Liver (tissue), 3 donors: ENCODE measurements around the gene FBXO33.

Experiments
- GABPA ChIP-seq, 2 donors: IDR thresholded peaks in 1 of 2; conservative IDR thresholded peaks in 1 of 2; 2 replicates each; pipeline ENCODE4 v1.6.1; 2016; ENCODE audit warnings: antibody characterized with exemption in 2 of 2, mild to moderate bottlenecking in 1 of 2, moderate library complexity in 1 of 2
- JUND ChIP-seq, 2 donors: IDR thresholded peaks; 2 replicates each; pipeline ENCODE4 v1.6.1; 2016; ENCODE audit warnings: antibody characterized with exemption in 2 of 2
- RAD21 ChIP-seq, 2 donors: IDR thresholded peaks; 2 replicates each; pipeline ENCODE4 v1.6.1; 2016; ENCODE audit warnings: antibody characterized with exemption in 2 of 2, mild to moderate bottlenecking in 2 of 2
- TAF1 ChIP-seq: conservative IDR thresholded peaks from 2 replicates; pipeline ENCODE4 v1.6.1; 2016; ENCODE audit warnings: antibody characterized with exemption, mild to moderate bottlenecking
- ZBTB33 ChIP-seq: IDR thresholded peaks from 2 replicates; pipeline ENCODE4 v1.6.1; 2016; ENCODE audit warnings: antibody characterized with exemption
- TF ChIP-seq, protein P1 (sequence below): fragments of 150-350 bp; IDR thresholded peaks from 2 replicates; pipeline ENCODE4 v1.5.1; 2017; ENCODE audit warnings: improper control_type of control experiment, low read depth, low read length; ENCODE audit not compliant: missing input control
- TF ChIP-seq, protein P2 (sequence below): IDR thresholded peaks from 2 replicates; pipeline ENCODE4 v1.6.1; 2016; ENCODE audit warnings: antibody characterized with exemption, mild to moderate bottlenecking
- TF ChIP-seq, protein P3 (sequence below): IDR thresholded peaks from 2 replicates; pipeline ENCODE4 v1.6.1; 2016; ENCODE audit warnings: antibody characterized with exemption
- donor health status: healthy.
- donor health status: healthy.

DNA sequence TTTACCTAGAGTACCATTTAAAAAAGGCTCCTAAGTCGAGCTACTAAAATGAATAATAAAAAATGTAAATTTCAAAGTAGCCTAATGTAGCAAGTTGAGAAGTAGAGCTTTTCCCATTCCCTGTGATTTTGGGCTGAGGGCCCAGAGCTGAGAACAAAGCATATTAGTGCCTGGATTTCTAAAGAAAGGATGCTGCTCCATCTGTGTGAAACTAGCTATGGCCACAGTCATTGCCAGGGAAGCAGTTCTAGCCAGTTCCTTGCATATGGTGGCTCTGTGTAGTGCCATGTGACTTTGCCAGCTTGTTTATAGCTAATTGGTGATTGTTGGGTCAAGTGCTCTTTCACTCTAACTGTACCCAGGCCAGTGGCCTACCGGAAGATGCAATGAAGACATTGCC is 20.4 kb upstream of the FBXO33 start:
- TF ChIP-seq, protein P1, sequence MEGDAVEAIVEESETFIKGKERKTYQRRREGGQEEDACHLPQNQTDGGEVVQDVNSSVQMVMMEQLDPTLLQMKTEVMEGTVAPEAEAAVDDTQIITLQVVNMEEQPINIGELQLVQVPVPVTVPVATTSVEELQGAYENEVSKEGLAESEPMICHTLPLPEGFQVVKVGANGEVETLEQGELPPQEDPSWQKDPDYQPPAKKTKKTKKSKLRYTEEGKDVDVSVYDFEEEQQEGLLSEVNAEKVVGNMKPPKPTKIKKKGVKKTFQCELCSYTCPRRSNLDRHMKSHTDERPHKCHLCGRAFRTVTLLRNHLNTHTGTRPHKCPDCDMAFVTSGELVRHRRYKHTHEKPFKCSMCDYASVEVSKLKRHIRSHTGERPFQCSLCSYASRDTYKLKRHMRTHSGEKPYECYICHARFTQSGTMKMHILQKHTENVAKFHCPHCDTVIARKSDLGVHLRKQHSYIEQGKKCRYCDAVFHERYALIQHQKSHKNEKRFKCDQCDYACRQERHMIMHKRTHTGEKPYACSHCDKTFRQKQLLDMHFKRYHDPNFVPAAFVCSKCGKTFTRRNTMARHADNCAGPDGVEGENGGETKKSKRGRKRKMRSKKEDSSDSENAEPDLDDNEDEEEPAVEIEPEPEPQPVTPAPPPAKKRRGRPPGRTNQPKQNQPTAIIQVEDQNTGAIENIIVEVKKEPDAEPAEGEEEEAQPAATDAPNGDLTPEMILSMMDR = no peak
- no peak for TF ChIP-seq GABPA (IDR thresholded peaks at IDR 0.05 in 1 of 2, conservative IDR thresholded peaks at IDR 0.05 in 1 of 2)
- TF ChIP-seq JUND (IDR thresholded peaks at IDR 0.05) = no peak
- no peak for TF ChIP-seq RAD21 (IDR thresholded peaks at IDR 0.05)
- TF ChIP-seq, protein P2, sequence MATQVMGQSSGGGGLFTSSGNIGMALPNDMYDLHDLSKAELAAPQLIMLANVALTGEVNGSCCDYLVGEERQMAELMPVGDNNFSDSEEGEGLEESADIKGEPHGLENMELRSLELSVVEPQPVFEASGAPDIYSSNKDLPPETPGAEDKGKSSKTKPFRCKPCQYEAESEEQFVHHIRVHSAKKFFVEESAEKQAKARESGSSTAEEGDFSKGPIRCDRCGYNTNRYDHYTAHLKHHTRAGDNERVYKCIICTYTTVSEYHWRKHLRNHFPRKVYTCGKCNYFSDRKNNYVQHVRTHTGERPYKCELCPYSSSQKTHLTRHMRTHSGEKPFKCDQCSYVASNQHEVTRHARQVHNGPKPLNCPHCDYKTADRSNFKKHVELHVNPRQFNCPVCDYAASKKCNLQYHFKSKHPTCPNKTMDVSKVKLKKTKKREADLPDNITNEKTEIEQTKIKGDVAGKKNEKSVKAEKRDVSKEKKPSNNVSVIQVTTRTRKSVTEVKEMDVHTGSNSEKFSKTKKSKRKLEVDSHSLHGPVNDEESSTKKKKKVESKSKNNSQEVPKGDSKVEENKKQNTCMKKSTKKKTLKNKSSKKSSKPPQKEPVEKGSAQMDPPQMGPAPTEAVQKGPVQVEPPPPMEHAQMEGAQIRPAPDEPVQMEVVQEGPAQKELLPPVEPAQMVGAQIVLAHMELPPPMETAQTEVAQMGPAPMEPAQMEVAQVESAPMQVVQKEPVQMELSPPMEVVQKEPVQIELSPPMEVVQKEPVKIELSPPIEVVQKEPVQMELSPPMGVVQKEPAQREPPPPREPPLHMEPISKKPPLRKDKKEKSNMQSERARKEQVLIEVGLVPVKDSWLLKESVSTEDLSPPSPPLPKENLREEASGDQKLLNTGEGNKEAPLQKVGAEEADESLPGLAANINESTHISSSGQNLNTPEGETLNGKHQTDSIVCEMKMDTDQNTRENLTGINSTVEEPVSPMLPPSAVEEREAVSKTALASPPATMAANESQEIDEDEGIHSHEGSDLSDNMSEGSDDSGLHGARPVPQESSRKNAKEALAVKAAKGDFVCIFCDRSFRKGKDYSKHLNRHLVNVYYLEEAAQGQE = no peak
- TF ChIP-seq ZBTB33 = no peak
- TF ChIP-seq, protein P3, sequence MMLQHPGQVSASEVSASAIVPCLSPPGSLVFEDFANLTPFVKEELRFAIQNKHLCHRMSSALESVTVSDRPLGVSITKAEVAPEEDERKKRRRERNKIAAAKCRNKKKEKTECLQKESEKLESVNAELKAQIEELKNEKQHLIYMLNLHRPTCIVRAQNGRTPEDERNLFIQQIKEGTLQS = no peak
- TF ChIP-seq TAF1 = no peak
